Neural progenitor cell (in vitro differentiated cells): ENCODE measurements around the gene FYB1. TPM values are rescaled to one million over a fixed set of nuclear protein-coding genes. Genes with fewer than 3 reads are reported as not detected.

Source experiments
- DNase-seq: peaks from one replicate; pipeline ENCODE4 v3.0.0-alpha.2; 2016; ENCODE audit warnings: low spot score
- H2AFZ ChIP-seq: fragments of 200-600 bp; sonication (generic); replicated peaks from 2 replicates; pipeline ENCODE4 v1.6.1; 2016; ENCODE audit warnings: antibody characterized with exemption
- H3F3A ChIP-seq: fragments of 200-600 bp; sonication (generic); 2 replicates; pipeline ENCODE4 v1.6.1; 2016; ENCODE audit warnings: antibody characterized with exemption, low read depth
- H3K27ac ChIP-seq: fragments of 200-600 bp; sonication (generic); 2 replicates; pipeline ENCODE4 v1.5.1; 2016; ENCODE audit warnings: mild to moderate bottlenecking
- H3K27me3 ChIP-seq: fragments of 200-600 bp; sonication (generic); 2 replicates; pipeline ENCODE4 v1.6.1; 2016; ENCODE audit warnings: mild to moderate bottlenecking, moderate library complexity
- H3K36me3 ChIP-seq: fragments of 200-600 bp; sonication (generic); 2 replicates; pipeline ENCODE4 v1.5.1; 2016
- H3K4me1 ChIP-seq: fragments of 200-600 bp; sonication (generic); 2 replicates; pipeline ENCODE4 v1.6.1; 2016; ENCODE audit warnings: mixed run types
- H3K4me2 ChIP-seq: fragments of 200-600 bp; sonication (generic); 2 replicates; pipeline ENCODE4 v1.6.1; 2016
- H3K4me3 ChIP-seq: fragments of 200-600 bp; sonication (generic); 2 replicates; pipeline ENCODE4 v1.5.1; 2016
- H3K79me2 ChIP-seq: fragments of 200-600 bp; sonication (generic); 2 replicates; pipeline ENCODE4 v1.6.1; 2016; ENCODE audit warnings: low read depth
- H3K9ac ChIP-seq: fragments of 200-600 bp; sonication (generic); 2 replicates; pipeline ENCODE4 v1.6.1; 2016
- H3K9me3 ChIP-seq: fragments of 200-600 bp; sonication (generic); 2 replicates; pipeline ENCODE4 v1.5.1; 2016; ENCODE audit warnings: low read depth
- H4K20me1 ChIP-seq: fragments of 200-600 bp; sonication (generic); 2 replicates; pipeline ENCODE4 v1.6.1; 2016; ENCODE audit warnings: low read depth
- H3K27ac Mint-ChIP-seq: 3 replicates; pipeline ENCODE4 v1.8.0; 2021; ENCODE audit warnings: mixed read lengths
- H3K27me3 Mint-ChIP-seq: 2 replicates; pipeline ENCODE4 v1.8.0; 2022; ENCODE audit warnings: low read depth, mild to moderate bottlenecking, inconsistent platforms, moderate library complexity, mixed read lengths; ENCODE audit not compliant: insufficient read depth
- H3K36me3 Mint-ChIP-seq: 3 replicates; pipeline ENCODE4 v1.8.0; 2021; ENCODE audit warnings: mixed read lengths
- H3K4me1 Mint-ChIP-seq: 3 replicates; pipeline ENCODE4 v1.8.0; 2021; ENCODE audit warnings: mixed read lengths
- H3K4me3 Mint-ChIP-seq: 3 replicates; pipeline ENCODE4 v1.8.0; 2021; ENCODE audit warnings: mild to moderate bottlenecking, moderate library complexity, mixed read lengths
- H3K9me3 Mint-ChIP-seq: 3 replicates; pipeline ENCODE4 v1.8.0; 2020; ENCODE audit warnings: mixed read lengths
- EZH2 ChIP-seq: fragments of 200-600 bp; sonication (generic); IDR thresholded peaks from 2 replicates; pipeline ENCODE4 v1.6.1; 2017; ENCODE audit warnings: antibody characterized with exemption, mild to moderate bottlenecking, moderate library complexity
- EZH2phosphoT487 ChIP-seq: fragments of 200-600 bp; sonication (generic); IDR thresholded peaks from 2 replicates; pipeline ENCODE4 v1.6.1; 2017; ENCODE audit warnings: antibody characterized with exemption
- total RNA-seq: library from RNA; depleted of rRNA; stranded (reverse); fragments of >200 nt; gene quantifications from 2 replicates; pipeline ENCODE4 v1.2.3, GENCODE V29; 2015; ENCODE audit warnings: low replicate concordance
- TF ChIP-seq, protein P1 (sequence below): fragments of 200-600 bp; sonication (generic); IDR thresholded peaks from 2 replicates; pipeline ENCODE4 v1.5.1; 2017; ENCODE audit warnings: antibody characterized with exemption, mild to moderate bottlenecking

The FYB1 gene
- total RNA-seq, 1 donor from 2014 or later, result not detected

DNA sequence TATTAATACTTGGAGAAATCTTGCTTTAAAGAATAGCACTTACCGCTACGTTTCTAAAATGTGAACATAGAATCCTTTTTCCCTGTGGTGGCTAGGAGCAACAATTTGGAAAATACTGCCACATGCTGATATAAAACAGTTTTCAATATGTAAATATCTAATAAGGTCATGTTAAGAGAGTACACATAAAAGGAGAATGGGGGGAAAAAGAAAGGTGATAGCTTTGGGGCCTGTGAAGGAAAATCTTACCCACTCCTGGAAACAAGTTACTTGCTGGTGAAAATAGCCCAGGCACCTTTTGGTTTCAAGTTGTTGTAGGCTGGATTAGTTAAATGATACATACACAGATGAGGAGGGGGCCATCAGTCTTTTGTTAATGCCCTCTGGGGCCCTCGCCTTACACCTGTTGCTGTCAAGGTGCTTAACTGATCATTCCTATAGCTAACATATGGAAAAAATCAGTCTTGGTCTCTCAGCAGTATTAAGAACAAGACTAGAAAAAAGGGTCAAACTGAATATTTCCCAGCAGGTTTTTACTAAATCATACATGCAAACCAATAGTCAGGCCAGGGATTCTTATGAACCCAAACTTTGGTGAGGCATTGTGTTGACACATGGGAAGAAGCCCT lies 24.1 kb downstream of the FYB1 start:
- DNase-seq, result no peak
- no peak overlapping the region for H3K27ac Mint-ChIP-seq
- Histone ChIP-seq H4K20me1 (no peaks in the 10 kb centered on the region), H3K9me3 (no peaks in the 10 kb centered on the region), H3K27me3 (no peaks in the 10 kb centered on the region), H3K4me2 (no peak overlapping the region), H3F3A (no peaks in the 10 kb centered on the region), H3K79me2 (no peaks in the 10 kb centered on the region), H3K4me1 (no peaks in the 10 kb centered on the region), H3K36me3 (no peaks in the 10 kb centered on the region), H3K4me3 (no peak overlapping the region), H3K9ac (no peak overlapping the region), H3K27ac (no peak overlapping the region), H2AFZ (no peak overlapping the region)
- H3K4me3 Mint-ChIP-seq, result no peak overlapping the region
- no peaks in the 10 kb centered on the region for H3K27me3 Mint-ChIP-seq
- no peaks in the 10 kb centered on the region for H3K36me3 Mint-ChIP-seq
- peaks cover 2% of the 10 kb centered on the region for H3K4me1 Mint-ChIP-seq
- TF ChIP-seq EZH2, result no peak
- no peak for TF ChIP-seq EZH2phosphoT487
- TF ChIP-seq, protein P1, sequence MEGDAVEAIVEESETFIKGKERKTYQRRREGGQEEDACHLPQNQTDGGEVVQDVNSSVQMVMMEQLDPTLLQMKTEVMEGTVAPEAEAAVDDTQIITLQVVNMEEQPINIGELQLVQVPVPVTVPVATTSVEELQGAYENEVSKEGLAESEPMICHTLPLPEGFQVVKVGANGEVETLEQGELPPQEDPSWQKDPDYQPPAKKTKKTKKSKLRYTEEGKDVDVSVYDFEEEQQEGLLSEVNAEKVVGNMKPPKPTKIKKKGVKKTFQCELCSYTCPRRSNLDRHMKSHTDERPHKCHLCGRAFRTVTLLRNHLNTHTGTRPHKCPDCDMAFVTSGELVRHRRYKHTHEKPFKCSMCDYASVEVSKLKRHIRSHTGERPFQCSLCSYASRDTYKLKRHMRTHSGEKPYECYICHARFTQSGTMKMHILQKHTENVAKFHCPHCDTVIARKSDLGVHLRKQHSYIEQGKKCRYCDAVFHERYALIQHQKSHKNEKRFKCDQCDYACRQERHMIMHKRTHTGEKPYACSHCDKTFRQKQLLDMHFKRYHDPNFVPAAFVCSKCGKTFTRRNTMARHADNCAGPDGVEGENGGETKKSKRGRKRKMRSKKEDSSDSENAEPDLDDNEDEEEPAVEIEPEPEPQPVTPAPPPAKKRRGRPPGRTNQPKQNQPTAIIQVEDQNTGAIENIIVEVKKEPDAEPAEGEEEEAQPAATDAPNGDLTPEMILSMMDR, result no peak
- H3K9me3 Mint-ChIP-seq, result no peaks in the 10 kb centered on the region

DNA sequence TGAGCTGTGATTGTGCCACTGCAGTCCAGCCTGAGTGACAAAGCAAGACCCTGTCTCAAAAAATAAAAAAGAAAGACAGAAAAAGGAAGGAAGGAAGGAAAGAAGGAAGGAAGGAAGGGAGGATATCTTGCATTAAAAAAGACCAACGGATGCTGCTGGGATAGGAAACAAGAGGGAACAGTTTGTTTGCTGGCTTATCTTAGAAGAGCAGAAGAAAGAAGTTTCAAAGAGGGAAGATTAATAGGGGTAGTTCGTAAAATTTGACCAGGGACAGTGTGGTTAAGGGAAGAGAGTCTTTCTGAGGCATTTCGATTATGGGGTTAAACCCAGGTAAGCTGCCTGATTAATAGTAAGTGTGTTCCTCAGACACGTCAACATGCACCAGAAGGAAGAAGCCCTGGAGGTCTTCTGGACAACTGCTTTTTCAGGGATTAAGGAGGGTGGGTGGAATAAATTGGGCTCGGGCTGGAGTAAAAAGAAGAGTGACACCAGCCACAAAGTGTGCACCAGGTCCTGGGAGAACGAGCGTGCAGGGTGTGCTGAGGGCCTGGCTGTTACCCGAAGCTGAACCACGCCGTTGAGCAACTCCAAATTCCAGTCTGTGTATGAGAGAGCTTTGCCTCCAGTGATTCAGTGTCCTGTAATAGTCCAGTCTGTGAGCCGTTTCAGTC lies 24.8 kb downstream of the FYB1 start:
- H3K36me3 Mint-ChIP-seq, result no peaks in the 10 kb centered on the region
- H3K4me1 Mint-ChIP-seq, result peaks cover 2% of the 10 kb centered on the region
- no peak for DNase-seq
- Histone ChIP-seq H3F3A (no peaks in the 10 kb centered on the region), H3K4me1 (no peaks in the 10 kb centered on the region), H3K27me3 (no peaks in the 10 kb centered on the region), H2AFZ (no peak overlapping the region), H3K27ac (no peak overlapping the region), H4K20me1 (no peaks in the 10 kb centered on the region), H3K9ac (no peak overlapping the region), H3K4me2 (no peak overlapping the region), H3K9me3 (no peaks in the 10 kb centered on the region), H3K79me2 (no peaks in the 10 kb centered on the region), H3K36me3 (no peaks in the 10 kb centered on the region), H3K4me3 (no peak overlapping the region)
- no peaks in the 10 kb centered on the region for H3K27me3 Mint-ChIP-seq
- TF ChIP-seq, protein P1, result no peak
- TF ChIP-seq EZH2phosphoT487 (no peak), EZH2 (no peak)
- H3K9me3 Mint-ChIP-seq, result no peaks in the 10 kb centered on the region
- no peak overlapping the region for H3K27ac Mint-ChIP-seq
- no peak overlapping the region for H3K4me3 Mint-ChIP-seq

DNA sequence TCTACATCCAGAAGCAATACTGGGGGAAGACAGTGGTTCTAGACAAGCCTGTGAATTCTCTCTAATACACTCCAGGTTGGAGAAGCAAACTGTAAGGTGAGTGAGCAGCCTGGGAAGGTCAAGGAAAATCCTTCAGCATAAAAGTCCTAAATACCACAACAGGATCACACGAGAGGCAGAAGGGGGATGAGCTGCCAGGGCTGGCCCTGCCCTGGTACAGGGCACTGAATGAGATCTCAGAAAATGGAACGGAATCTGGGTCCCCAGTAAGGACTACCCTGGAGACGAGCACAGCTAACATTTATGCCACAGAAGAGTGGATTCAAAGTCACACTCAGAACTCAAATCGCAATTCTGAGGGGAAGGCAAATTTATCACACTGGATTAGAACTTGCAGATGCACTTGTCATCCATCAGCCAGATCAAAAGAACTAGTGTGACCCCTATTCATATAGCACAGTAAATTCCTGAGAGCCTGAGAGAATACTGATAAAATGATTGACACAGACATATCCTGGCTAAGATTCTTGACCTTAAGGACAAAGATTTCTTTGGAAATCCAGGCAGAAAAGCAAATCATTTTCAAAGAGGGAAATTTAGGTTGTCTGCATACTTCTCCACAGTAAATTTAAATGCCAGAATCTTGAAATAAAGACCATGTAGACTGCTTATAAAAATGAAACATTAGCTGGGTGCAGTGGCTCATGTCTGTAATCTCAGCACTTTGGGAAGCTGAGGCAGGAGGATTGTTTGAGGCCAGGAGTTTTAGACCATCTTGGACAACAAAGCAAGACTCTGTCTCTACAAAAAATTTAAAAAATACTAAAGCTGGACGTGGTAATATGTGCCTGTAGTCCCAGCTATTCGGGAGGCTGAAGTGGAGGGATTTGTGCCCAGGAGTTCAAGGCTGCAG lies 25.6 kb downstream of the FYB1 start:
- DNase-seq, result no peak
- no peak overlapping the region for H3K4me3 Mint-ChIP-seq
- Histone ChIP-seq H3F3A (no peaks in the 10 kb centered on the region), H3K9me3 (no peaks in the 10 kb centered on the region), H4K20me1 (no peaks in the 10 kb centered on the region), H3K27me3 (no peaks in the 10 kb centered on the region), H3K79me2 (no peaks in the 10 kb centered on the region), H3K27ac (no peak overlapping the region), H3K9ac (no peak overlapping the region), H3K36me3 (no peaks in the 10 kb centered on the region), H3K4me1 (no peaks in the 10 kb centered on the region), H3K4me2 (no peak overlapping the region), H3K4me3 (no peak overlapping the region), H2AFZ (no peak overlapping the region)
- no peaks in the 10 kb centered on the region for H3K9me3 Mint-ChIP-seq
- H3K36me3 Mint-ChIP-seq, result no peaks in the 10 kb centered on the region
- H3K27me3 Mint-ChIP-seq, result no peaks in the 10 kb centered on the region
- no peak overlapping the region for H3K27ac Mint-ChIP-seq
- TF ChIP-seq EZH2phosphoT487 (no peak), EZH2 (no peak)
- TF ChIP-seq, protein P1, result no peak
- peaks cover 2% of the 10 kb centered on the region for H3K4me1 Mint-ChIP-seq
